Osteoblast (primary cell): Measurements from ENCODE around the gene LRP1B. TPM values are rescaled to one million over a fixed set of nuclear protein-coding genes. Genes with fewer than 3 reads are reported as not detected.

Experiments used
- DNase-seq: peaks from one replicate; pipeline ENCODE4 v3.0.0; 2011; ENCODE audit warnings: low spot score, mixed read lengths; ENCODE audit not compliant: insufficient read length; ENCODE audit errors: missing footprints
- H2AFZ ChIP-seq: 2 replicates; pipeline ENCODE4 v1.6.0; 2011; ENCODE audit warnings: mild to moderate bottlenecking, low read length
- H3K27ac ChIP-seq: 2 replicates; pipeline ENCODE4 v1.5.1; 2011; ENCODE audit warnings: mild to moderate bottlenecking, low read depth, low read length, moderate library complexity
- H3K27me3 ChIP-seq: 2 replicates; pipeline ENCODE4 v1.6.0; 2012; ENCODE audit warnings: mild to moderate bottlenecking, control low read depth, inconsistent platforms, low read length, moderate library complexity; ENCODE audit not compliant: insufficient read depth
- H3K36me3 ChIP-seq: 2 replicates; pipeline ENCODE4 v1.5.1; 2011; ENCODE audit warnings: mild to moderate bottlenecking, low read length, control low read depth, moderate library complexity; ENCODE audit not compliant: insufficient read depth
- H3K4me1 ChIP-seq: 2 replicates; pipeline ENCODE4 v1.5.1; 2011; ENCODE audit warnings: mild to moderate bottlenecking, low read length, control low read depth, moderate library complexity; ENCODE audit not compliant: insufficient read depth
- H3K4me2 ChIP-seq: 2 replicates; pipeline ENCODE4 v1.6.0; 2011; ENCODE audit warnings: mild to moderate bottlenecking, low read length; ENCODE audit not compliant: insufficient read depth
- H3K4me3 ChIP-seq: fragments of 200-600 bp; sonication (generic); 3 replicates; pipeline ENCODE4 v1.5.1; 2012; ENCODE audit warnings: mild to moderate bottlenecking, low read length, inconsistent platforms; ENCODE audit not compliant: insufficient read depth
- H3K79me2 ChIP-seq: 2 replicates; pipeline ENCODE4 v1.6.0; 2012; ENCODE audit warnings: mild to moderate bottlenecking, low read length, control low read depth, inconsistent platforms; ENCODE audit not compliant: insufficient read depth
- H3K9me3 ChIP-seq: 2 replicates; pipeline ENCODE4 v1.5.1; 2011; ENCODE audit warnings: low read depth, low read length, control low read depth
- H4K20me1 ChIP-seq: 2 replicates; pipeline ENCODE4 v1.6.0; 2012; ENCODE audit warnings: mild to moderate bottlenecking, low read length, control low read depth; ENCODE audit not compliant: insufficient read depth
- total RNA-seq: library from RNA; depleted of rRNA; stranded (reverse); fragments of >200 nt; gene quantifications from 2 replicates; pipeline ENCODE4 v1.2.3, GENCODE V29; 2012
- TF ChIP-seq, protein P1 (sequence below): IDR thresholded peaks from 2 replicates; pipeline ENCODE4 v1.5.1; 2011; ENCODE audit warnings: mild to moderate bottlenecking, low read depth, low read length, moderate library complexity; ENCODE audit errors: extremely low read depth

LRP1B gene
- total RNA-seq, 1 donor = not detected

- DNase-seq = no peak
- H3K4me1 ChIP-seq = no peaks in the 10 kb centered on the region
- TF ChIP-seq, protein P1, sequence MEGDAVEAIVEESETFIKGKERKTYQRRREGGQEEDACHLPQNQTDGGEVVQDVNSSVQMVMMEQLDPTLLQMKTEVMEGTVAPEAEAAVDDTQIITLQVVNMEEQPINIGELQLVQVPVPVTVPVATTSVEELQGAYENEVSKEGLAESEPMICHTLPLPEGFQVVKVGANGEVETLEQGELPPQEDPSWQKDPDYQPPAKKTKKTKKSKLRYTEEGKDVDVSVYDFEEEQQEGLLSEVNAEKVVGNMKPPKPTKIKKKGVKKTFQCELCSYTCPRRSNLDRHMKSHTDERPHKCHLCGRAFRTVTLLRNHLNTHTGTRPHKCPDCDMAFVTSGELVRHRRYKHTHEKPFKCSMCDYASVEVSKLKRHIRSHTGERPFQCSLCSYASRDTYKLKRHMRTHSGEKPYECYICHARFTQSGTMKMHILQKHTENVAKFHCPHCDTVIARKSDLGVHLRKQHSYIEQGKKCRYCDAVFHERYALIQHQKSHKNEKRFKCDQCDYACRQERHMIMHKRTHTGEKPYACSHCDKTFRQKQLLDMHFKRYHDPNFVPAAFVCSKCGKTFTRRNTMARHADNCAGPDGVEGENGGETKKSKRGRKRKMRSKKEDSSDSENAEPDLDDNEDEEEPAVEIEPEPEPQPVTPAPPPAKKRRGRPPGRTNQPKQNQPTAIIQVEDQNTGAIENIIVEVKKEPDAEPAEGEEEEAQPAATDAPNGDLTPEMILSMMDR = no peak
Observed at GRCh38 chr2:140718999-140719398, 1411.8 kb downstream of the LRP1B start.

GRCh38 chr2:140717481-140717880, 1413.3 kb downstream of the LRP1B start:
- H3K4me1 ChIP-seq = no peaks in the 10 kb centered on the region
- no peaks in the 10 kb centered on the region for H4K20me1 ChIP-seq
- no peak overlapping the region for H3K4me3 ChIP-seq
- no peak overlapping the region for H3K4me2 ChIP-seq
- no peaks in the 10 kb centered on the region for H3K9me3 ChIP-seq
- no peaks in the 10 kb centered on the region for H3K36me3 ChIP-seq
- DNase-seq = no peak
- H2AFZ ChIP-seq = no peak overlapping the region
- no peaks in the 10 kb centered on the region for H3K79me2 ChIP-seq
- H3K27ac ChIP-seq = no peak overlapping the region
- H3K27me3 ChIP-seq = no peaks in the 10 kb centered on the region
- TF ChIP-seq, protein P1 = no peak

More at GRCh38 chr2:140718999-140719398, 1411.8 kb downstream of the LRP1B start:
- no peaks in the 10 kb centered on the region for H3K9me3 ChIP-seq
- H3K27me3 ChIP-seq = no peaks in the 10 kb centered on the region
- H3K27ac ChIP-seq = no peak overlapping the region
- H3K4me2 ChIP-seq = no peak overlapping the region
- no peaks in the 10 kb centered on the region for H3K36me3 ChIP-seq
- H4K20me1 ChIP-seq = no peaks in the 10 kb centered on the region
- H3K4me3 ChIP-seq = no peak overlapping the region
- H3K79me2 ChIP-seq = no peaks in the 10 kb centered on the region
- no peak overlapping the region for H2AFZ ChIP-seq

DNA sequence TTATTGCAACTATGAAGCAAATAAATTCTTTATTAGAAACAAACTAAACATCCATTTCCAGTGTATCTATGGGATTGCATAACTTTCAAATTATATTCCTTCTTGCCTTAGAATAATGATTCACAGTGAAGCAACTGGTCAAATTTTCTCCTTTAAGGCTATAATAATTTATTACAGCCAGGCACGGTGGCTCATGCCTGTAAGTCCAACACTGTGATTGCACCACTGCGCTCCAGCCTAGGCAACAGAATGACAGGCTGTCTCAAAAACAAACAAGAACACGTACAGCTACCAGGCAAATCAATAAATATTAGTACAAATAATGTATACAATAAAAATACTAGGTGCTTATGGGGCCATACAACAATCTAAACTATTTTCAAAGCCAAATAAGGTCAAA, 1416.2 kb downstream of the LRP1B start:
- Histone ChIP-seq H3K4me2 (no peak overlapping the region), H3K79me2 (no peaks in the 10 kb centered on the region)
- TF ChIP-seq, protein P1 = no peak

DNA sequence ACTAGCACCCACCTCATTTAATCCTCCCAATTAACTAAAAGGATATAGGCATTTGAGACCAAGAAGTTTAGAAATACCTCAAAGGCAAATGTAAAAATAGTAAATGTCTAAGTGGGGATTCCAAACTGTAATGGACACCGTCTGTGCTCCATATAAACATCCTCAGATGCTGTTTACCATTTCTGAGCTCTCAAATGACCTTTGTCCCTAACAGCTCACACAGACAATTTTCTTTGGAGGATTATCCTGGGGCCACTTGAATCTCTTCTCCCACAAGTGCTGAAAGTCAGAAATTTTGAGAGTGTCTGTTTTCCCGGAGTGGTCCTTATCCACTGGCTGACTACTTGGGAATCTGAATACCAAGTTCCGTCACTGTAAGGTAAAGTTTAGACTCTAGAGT, 1418.9 kb downstream of the LRP1B start:
- H3K4me3 ChIP-seq = no peak overlapping the region
- H3K4me2 ChIP-seq = no peak overlapping the region
- H3K9me3 ChIP-seq = no peaks in the 10 kb centered on the region

More for the DNA sequence above, 1416.2 kb downstream of the LRP1B start:
- H4K20me1 ChIP-seq = no peaks in the 10 kb centered on the region
- no peak overlapping the region for H2AFZ ChIP-seq
- no peaks in the 10 kb centered on the region for H3K36me3 ChIP-seq
- no peaks in the 10 kb centered on the region for H3K27me3 ChIP-seq
- no peaks in the 10 kb centered on the region for H3K4me1 ChIP-seq
- no peak for DNase-seq
- no peak overlapping the region for H3K4me3 ChIP-seq
- no peaks in the 10 kb centered on the region for H3K9me3 ChIP-seq
- H3K27ac ChIP-seq = no peak overlapping the region

More for the DNA sequence above, 1418.9 kb downstream of the LRP1B start:
- Histone ChIP-seq H2AFZ (no peak overlapping the region), H3K27me3 (no peaks in the 10 kb centered on the region), H3K79me2 (no peaks in the 10 kb centered on the region), H3K36me3 (no peaks in the 10 kb centered on the region), H3K27ac (no peak overlapping the region), H3K4me1 (no peaks in the 10 kb centered on the region), H4K20me1 (no peaks in the 10 kb centered on the region)
- TF ChIP-seq, protein P1 = no peak
- no peak for DNase-seq
